Measurements from ENCODE around the gene CHN1. TPM values are rescaled to one million over a fixed set of nuclear protein-coding genes. Genes with fewer than 3 reads are reported as not detected.

The CHN1 gene
- total RNA-seq, 1 experiment from 2014 or later, result 0.41 TPM

DNA sequence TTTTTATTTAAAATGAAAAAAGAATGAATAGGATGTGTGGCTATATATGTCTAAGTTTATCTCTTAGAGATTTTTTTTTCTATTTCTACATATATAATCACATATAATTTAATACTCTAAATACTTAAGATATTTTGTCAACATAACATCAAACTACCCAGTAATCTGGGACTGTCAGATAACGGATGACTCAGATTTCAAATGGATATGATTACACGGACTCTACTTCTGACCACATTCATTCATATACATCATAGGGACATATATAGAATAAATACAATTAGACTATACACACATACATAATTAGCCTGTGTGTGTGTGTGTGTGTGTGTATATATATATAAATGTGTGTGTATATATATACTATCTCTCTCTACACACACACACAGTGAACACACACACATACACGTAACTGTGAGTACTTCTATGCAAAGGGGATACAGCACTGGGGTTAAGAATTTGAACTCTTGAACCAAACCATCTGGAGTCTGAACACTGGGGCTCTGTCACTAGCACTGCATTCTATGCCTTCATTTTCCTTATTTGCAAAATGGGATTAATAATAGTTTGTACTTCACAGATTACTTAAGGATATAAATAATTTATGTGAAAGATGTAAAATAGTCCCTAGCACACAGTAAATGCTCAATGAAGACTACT lies 59.5 kb downstream of the CHN1 start:
- POLR2A ChIA-PET, result no interaction called here
- Mint-ChIP-seq H3K27me3 (ENCODE audit: insufficient read depth, unreplicated experiment) (peaks cover 6% of the 10 kb centered on the region), H3K27ac (ENCODE audit: unreplicated experiment) (no peak overlapping the region), H3K4me3 (ENCODE audit: unreplicated experiment) (no peak overlapping the region), H3K36me3 (ENCODE audit: insufficient read depth, unreplicated experiment) (no peaks in the 10 kb centered on the region), H3K4me1 (ENCODE audit: low read depth, unreplicated experiment) (no peaks in the 10 kb centered on the region), H3K9me3 (ENCODE audit: unreplicated experiment) (no peaks in the 10 kb centered on the region)
- intact Hi-C loops (cut with micrococcal nuclease; ENCODE audit: unreplicated experiment), result no loop called here
- CTCF ChIA-PET, result no interaction called here
- H3K4me1 ChIP-seq, result no peaks in the 10 kb centered on the region
- no peaks in the 10 kb centered on the region for H3K27me3 ChIP-seq (replicated peaks; ENCODE audit: control insufficient read depth, insufficient read depth, low read length)
- no peak for DNase-seq
- TF ChIP-seq, protein P1, sequence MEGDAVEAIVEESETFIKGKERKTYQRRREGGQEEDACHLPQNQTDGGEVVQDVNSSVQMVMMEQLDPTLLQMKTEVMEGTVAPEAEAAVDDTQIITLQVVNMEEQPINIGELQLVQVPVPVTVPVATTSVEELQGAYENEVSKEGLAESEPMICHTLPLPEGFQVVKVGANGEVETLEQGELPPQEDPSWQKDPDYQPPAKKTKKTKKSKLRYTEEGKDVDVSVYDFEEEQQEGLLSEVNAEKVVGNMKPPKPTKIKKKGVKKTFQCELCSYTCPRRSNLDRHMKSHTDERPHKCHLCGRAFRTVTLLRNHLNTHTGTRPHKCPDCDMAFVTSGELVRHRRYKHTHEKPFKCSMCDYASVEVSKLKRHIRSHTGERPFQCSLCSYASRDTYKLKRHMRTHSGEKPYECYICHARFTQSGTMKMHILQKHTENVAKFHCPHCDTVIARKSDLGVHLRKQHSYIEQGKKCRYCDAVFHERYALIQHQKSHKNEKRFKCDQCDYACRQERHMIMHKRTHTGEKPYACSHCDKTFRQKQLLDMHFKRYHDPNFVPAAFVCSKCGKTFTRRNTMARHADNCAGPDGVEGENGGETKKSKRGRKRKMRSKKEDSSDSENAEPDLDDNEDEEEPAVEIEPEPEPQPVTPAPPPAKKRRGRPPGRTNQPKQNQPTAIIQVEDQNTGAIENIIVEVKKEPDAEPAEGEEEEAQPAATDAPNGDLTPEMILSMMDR (IDR thresholded peaks at IDR 0.05; ENCODE audit: insufficient read depth in 1 of 2, low read depth in 1 of 2, low read length in 1 of 2, severe bottlenecking in 1 of 2, unreplicated experiment in 1 of 2), result no peak
- no peaks in the 10 kb centered on the region for H3K9me3 ChIP-seq
- H3K4me3 ChIP-seq (ENCODE audit: low read depth, low read length), result no peak overlapping the region
- no peaks in the 10 kb centered on the region for H3K36me3 ChIP-seq (ENCODE audit: control insufficient read depth, insufficient read depth, low read length)
- BruUV-seq (replicated peaks), result no TSS peak

DNA sequence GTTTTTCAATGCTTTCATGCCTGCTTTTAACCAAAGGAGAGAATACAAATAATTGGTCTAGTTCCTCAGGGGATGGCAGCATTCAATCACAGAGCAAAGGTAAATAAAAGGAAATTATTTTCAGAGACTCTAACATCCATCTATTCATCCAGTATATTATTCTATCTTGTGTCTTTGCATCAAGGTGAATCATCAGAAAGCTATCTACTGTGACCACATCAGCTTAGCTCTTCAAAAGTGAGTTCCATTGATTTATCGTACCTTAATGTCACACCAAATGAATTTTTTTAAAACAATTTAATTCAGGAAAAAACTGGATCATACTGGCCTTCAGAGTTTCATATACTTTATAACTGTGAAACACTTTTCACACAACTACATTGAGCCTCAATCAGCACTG lies 66.1 kb downstream of the CHN1 start:
- Histone ChIP-seq H3K4me1 (no peaks in the 10 kb centered on the region), H3K36me3 (ENCODE audit: control insufficient read depth, insufficient read depth, low read length) (no peaks in the 10 kb centered on the region), H3K9me3 (no peaks in the 10 kb centered on the region), H3K4me3 (ENCODE audit: low read depth, low read length) (no peak overlapping the region), H3K27me3 (replicated peaks; ENCODE audit: control insufficient read depth, insufficient read depth, low read length) (no peaks in the 10 kb centered on the region)
- H3K9me3 Mint-ChIP-seq (ENCODE audit: unreplicated experiment), result no peaks in the 10 kb centered on the region
- no peaks in the 10 kb centered on the region for H3K4me1 Mint-ChIP-seq (ENCODE audit: low read depth, unreplicated experiment)
- BruUV-seq (replicated peaks), result no TSS peak
- no peak for DNase-seq
- CTCF ChIA-PET, result no interaction called here
- no peak overlapping the region for H3K27ac Mint-ChIP-seq (ENCODE audit: unreplicated experiment)
- TF ChIP-seq, protein P1 (IDR thresholded peaks at IDR 0.05; ENCODE audit: insufficient read depth in 1 of 2, low read depth in 1 of 2, low read length in 1 of 2, severe bottlenecking in 1 of 2, unreplicated experiment in 1 of 2), result no peak
- H3K36me3 Mint-ChIP-seq (ENCODE audit: insufficient read depth, unreplicated experiment), result no peaks in the 10 kb centered on the region
- POLR2A ChIA-PET, result no interaction called here
- no peaks in the 10 kb centered on the region for H3K27me3 Mint-ChIP-seq (ENCODE audit: insufficient read depth, unreplicated experiment)
- no peak overlapping the region for H3K4me3 Mint-ChIP-seq (ENCODE audit: unreplicated experiment)
- intact Hi-C loops (cut with micrococcal nuclease; ENCODE audit: unreplicated experiment), result no loop called here

DNA sequence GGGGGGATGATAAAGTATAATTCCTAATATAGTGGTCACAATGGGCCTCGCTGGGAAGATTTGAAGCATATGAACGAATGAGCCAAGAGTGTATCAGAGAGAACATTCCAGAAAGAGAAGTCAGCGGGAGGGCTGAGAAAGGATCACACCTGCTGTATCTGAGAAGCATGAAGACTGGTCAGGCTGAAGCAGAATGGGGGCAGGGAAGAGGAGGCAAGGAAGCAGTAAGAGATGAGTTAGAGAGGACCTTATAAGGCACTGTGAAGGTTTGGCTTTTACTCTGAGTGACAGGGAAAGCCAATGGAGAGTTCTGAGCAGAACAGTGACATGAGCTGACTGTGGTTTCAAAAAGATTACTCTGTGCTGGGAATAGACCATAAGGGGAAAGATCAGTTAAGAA lies 73.5 kb downstream of the CHN1 start:
- Mint-ChIP-seq H3K27ac (ENCODE audit: unreplicated experiment) (no peak overlapping the region), H3K4me3 (ENCODE audit: unreplicated experiment) (no peak overlapping the region), H3K4me1 (ENCODE audit: low read depth, unreplicated experiment) (no peaks in the 10 kb centered on the region), H3K27me3 (ENCODE audit: insufficient read depth, unreplicated experiment) (peaks cover 2% of the 10 kb centered on the region), H3K36me3 (ENCODE audit: insufficient read depth, unreplicated experiment) (no peaks in the 10 kb centered on the region), H3K9me3 (ENCODE audit: unreplicated experiment) (no peaks in the 10 kb centered on the region)
- Histone ChIP-seq H3K36me3 (ENCODE audit: control insufficient read depth, insufficient read depth, low read length) (no peaks in the 10 kb centered on the region), H3K9me3 (no peaks in the 10 kb centered on the region), H3K27me3 (replicated peaks; ENCODE audit: control insufficient read depth, insufficient read depth, low read length) (no peaks in the 10 kb centered on the region), H3K4me1 (no peaks in the 10 kb centered on the region), H3K4me3 (ENCODE audit: low read depth, low read length) (no peak overlapping the region)
- DNase-seq, result no peak
- ChIA-PET CTCF (no interaction called here), POLR2A (no interaction called here)
- intact Hi-C loops (cut with micrococcal nuclease; ENCODE audit: unreplicated experiment), result no loop called here
- TF ChIP-seq, protein P1 (IDR thresholded peaks at IDR 0.05; ENCODE audit: insufficient read depth in 1 of 2, low read depth in 1 of 2, low read length in 1 of 2, severe bottlenecking in 1 of 2, unreplicated experiment in 1 of 2), result no peak
- no TSS peak for BruUV-seq (replicated peaks)
